ENCODE measurements around the gene OCA2.

- TF ChIP-seq CTCF (optimal IDR thresholded peaks at IDR 0.05 in 1 of 3, IDR thresholded peaks at IDR 0.05 in 1 of 3, conservative IDR thresholded peaks at IDR 0.05 in 1 of 3; ENCODE audit: extremely low read depth in 1 of 3, insufficient read depth in 2 of 3, low read length in 3 of 3) (no peak), EZH2 (IDR thresholded peaks at IDR 0.05; ENCODE audit: low read length) (no peak)
Measured at GRCh38 chr15:27757052-27757451, 342.1 kb downstream of the OCA2 start.
